K562 (cell line): ENCODE data around the gene LMNTD2. TPM values are rescaled to one million over a fixed set of nuclear protein-coding genes. Genes with fewer than 3 reads are reported as not detected.

ENCODE experiments used
- DEAF1 ChIP-seq: fragments of 450-650 bp; formaldehyde crosslinking; IDR thresholded peaks from 2 replicates; pipeline ENCODE4 v1.4.0; 2020; ENCODE audit warnings: mild to moderate bottlenecking, moderate library complexity
- ILK ChIP-seq: fragments of 450-650 bp; IDR thresholded peaks from 2 replicates; pipeline ENCODE4 v1.6.1; 2016; ENCODE audit warnings: missing genetic modification characterization, low read depth, mild to moderate bottlenecking, missing compliant biosample characterization, moderate library complexity, borderline replicate concordance
- RBBP5 ChIP-seq: fragments of 200-600 bp; sonication (generic); IDR thresholded peaks from 2 replicates; pipeline ENCODE4 v1.6.1; 2012; ENCODE audit warnings: borderline replicate concordance, mild to moderate bottlenecking, low read length, control low read depth, inconsistent platforms; ENCODE audit not compliant: insufficient read depth, poor library complexity, severe bottlenecking
- TRIM25 ChIP-seq: fragments of 450-650 bp; IDR thresholded peaks from 2 replicates; pipeline ENCODE4 v1.7.0; 2016; ENCODE audit warnings: borderline replicate concordance
- ZBTB40 ChIP-seq, 2 experiments: fragments of 450-650 bp in 1 of 2; sonication (generic) in 1 of 2; formaldehyde crosslinking in 1 of 2; IDR thresholded peaks; 2 replicates each; pipeline versions ENCODE4 v1.7.1 to v1.9.0; 2016 to 2022; ENCODE audit warnings: inconsistent platforms in 1 of 2, mild to moderate bottlenecking in 1 of 2, missing genetic modification reagents in 1 of 2
- ZNF277 ChIP-seq: fragments of 250-450 bp; sonication (Bioruptor Pico); IDR thresholded peaks from 2 replicates; pipeline ENCODE4 v1.8.0; 2022; ENCODE audit warnings: inconsistent platforms, mild to moderate bottlenecking, moderate library complexity, borderline replicate concordance
- ZNF41 ChIP-seq: fragments of 250-450 bp; sonication (Bioruptor Pico); conservative IDR thresholded peaks from 2 replicates; pipeline ENCODE4 v1.4.0; 2020; ENCODE audit warnings: mild to moderate bottlenecking
- polyA plus RNA-seq, 8 experiments: library from polyadenylated mRNA; depleted of rRNA in 4 of 8; stranded (reverse) in 5 of 8; unstranded in 3 of 8; fragments of >200 nt; fragmentation: Nextera tagmentation in 2 of 8; fragmentation: Illumina TruSeq in 1 of 8; extraction: Ambion mirVana in 2 of 8; extraction: Trizol in 1 of 8; gene quantifications; 2 replicates each; pipeline versions ENCODE4 v1.2.1 to v1.2.3, GENCODE V29; 2011 to 2014; ENCODE audit warnings: inconsistent platforms in 1 of 8, missing spikeins in 1 of 8
- total RNA-seq, 7 experiments: library from RNA; depleted of rRNA in 6 of 7; stranded (reverse); fragments of >200 nt in 6 of 7; fragmentation: Illumina TruSeq in 2 of 7; extraction: Trizol in 2 of 7; gene quantifications; 2 replicates each; pipeline versions ENCODE4 v1.2.1 to v1.2.3, GENCODE V29; 2011 to 2021; ENCODE audit warnings: low replicate concordance in 1 of 7

The LMNTD2 gene
- total and polyA plus RNA-seq, 9 of the 15 experiments (the other 6 are each of a cell fraction or from before 2014, with no cell fraction given) = 0.48 to 4.2 (median 1.5) TPM; not detected in 3

- TF ChIP-seq ZBTB40 (IDR thresholded peaks at IDR 0.05) (peak; percentile 97), ZBTB40 (CRISPR knock-in tag; IDR thresholded peaks at IDR 0.05) (no peak), RBBP5 (peak; percentile 65), DEAF1 (CRISPR knock-in tag) (no peak), ZNF41 (CRISPR knock-in tag) (no peak), ILK (tag) (no peak), ZNF277 (CRISPR knock-in tag) (no peak), TRIM25 (no peak)
These were observed 15.6 kb upstream of the LMNTD2 start, which contains the start of gene PHRF1 (continued) for GRCh38 chr11:575996-576768.
